ENCODE results near the gene ZNF791. TPM values are rescaled to one million over a fixed set of nuclear protein-coding genes. Genes with fewer than 3 reads are reported as not detected.

The ZNF791 gene
- total RNA-seq, 1 donor from 2014 or later = 6.9 TPM

DNA sequence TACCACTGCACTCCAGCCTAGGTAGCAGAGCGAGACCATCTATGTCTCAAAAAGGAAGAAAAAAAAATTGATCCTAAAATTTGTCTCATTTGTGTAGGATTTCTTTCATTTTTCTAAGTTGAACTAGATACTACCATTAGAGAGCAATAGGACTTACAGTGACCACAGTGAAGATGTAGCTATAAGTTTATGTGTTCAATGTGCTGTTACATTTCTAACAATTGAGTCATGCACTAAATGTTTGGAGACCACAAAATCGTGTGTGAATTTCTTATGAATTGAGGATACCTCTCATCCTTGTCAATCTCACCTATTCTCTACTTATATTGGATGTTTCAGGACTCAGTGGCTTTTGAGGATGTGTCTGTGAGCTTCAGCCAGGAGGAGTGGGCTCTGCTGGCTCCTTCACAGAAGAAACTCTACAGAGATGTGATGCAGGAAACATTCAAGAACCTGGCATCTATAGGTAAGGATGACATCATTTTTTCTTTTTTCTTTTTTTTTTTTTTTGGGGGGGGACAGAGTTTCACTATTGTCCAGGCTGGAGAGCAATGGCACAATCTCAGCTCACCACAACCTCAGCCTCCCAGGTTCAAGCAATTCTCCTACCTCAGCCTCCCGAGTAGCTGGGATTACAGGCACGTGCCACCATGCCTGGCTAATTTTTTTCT is 12.8 kb downstream of the ZNF791 start:
- peaks cover 52 to 61% of the 10 kb centered on the region in 2 donors for H3K36me3 ChIP-seq
- TF ChIP-seq, protein P1, sequence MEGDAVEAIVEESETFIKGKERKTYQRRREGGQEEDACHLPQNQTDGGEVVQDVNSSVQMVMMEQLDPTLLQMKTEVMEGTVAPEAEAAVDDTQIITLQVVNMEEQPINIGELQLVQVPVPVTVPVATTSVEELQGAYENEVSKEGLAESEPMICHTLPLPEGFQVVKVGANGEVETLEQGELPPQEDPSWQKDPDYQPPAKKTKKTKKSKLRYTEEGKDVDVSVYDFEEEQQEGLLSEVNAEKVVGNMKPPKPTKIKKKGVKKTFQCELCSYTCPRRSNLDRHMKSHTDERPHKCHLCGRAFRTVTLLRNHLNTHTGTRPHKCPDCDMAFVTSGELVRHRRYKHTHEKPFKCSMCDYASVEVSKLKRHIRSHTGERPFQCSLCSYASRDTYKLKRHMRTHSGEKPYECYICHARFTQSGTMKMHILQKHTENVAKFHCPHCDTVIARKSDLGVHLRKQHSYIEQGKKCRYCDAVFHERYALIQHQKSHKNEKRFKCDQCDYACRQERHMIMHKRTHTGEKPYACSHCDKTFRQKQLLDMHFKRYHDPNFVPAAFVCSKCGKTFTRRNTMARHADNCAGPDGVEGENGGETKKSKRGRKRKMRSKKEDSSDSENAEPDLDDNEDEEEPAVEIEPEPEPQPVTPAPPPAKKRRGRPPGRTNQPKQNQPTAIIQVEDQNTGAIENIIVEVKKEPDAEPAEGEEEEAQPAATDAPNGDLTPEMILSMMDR (IDR thresholded peaks at IDR 0.05) = no peak

DNA sequence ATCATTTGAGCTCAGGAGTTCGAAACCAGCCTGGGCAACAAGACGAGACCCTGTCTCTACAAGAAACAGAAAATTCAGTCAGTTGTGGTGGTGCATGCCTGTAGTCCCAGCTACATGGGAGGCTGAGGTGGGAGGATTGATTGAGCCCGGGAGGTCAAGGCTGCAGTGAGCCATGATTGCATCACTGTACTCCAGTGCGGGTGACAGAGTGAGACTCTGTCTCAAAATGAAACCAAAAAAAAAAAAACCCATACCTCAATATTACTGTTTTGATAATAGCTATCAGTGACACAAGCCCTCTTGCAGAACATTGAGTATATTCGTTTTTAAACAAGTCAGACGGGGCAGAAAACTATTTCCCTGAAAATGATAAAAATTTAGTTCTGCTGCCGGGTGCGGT is 16.2 kb downstream of the ZNF791 start:
- no peak for DNase-seq (ENCODE audit: low spot score in 2 of 2)
- H3K36me3 ChIP-seq = peaks cover 61 to 89% of the 10 kb centered on the region in 2 donors
- H3K4me1 ChIP-seq = no peaks in the 10 kb centered on the region
- peaks cover 0 to 25% of the 10 kb centered on the region in 2 donors for H3K9me3 ChIP-seq
- H3K27ac ChIP-seq = no peak overlapping the region
- H3K27me3 ChIP-seq = no peaks in the 10 kb centered on the region
- TF ChIP-seq, protein P1 (IDR thresholded peaks at IDR 0.05) = no peak
- intact Hi-C loops (cut with DNase I) = no loop called here
- H3K4me3 ChIP-seq = no peak overlapping the region

More for the DNA sequence above, 12.8 kb downstream of the ZNF791 start:
- H3K27me3 ChIP-seq = no peaks in the 10 kb centered on the region
- H3K4me3 ChIP-seq = no peak overlapping the region
- intact Hi-C loops (cut with DNase I) = no loop called here
- DNase-seq (ENCODE audit: low spot score in 2 of 2) = no peak
- H3K4me1 ChIP-seq = peaks cover 0 to 3% of the 10 kb centered on the region in 2 donors
- H3K9me3 ChIP-seq = peaks cover 0 to 17% of the 10 kb centered on the region in 2 donors
- H3K27ac ChIP-seq = no peak overlapping the region

DNA sequence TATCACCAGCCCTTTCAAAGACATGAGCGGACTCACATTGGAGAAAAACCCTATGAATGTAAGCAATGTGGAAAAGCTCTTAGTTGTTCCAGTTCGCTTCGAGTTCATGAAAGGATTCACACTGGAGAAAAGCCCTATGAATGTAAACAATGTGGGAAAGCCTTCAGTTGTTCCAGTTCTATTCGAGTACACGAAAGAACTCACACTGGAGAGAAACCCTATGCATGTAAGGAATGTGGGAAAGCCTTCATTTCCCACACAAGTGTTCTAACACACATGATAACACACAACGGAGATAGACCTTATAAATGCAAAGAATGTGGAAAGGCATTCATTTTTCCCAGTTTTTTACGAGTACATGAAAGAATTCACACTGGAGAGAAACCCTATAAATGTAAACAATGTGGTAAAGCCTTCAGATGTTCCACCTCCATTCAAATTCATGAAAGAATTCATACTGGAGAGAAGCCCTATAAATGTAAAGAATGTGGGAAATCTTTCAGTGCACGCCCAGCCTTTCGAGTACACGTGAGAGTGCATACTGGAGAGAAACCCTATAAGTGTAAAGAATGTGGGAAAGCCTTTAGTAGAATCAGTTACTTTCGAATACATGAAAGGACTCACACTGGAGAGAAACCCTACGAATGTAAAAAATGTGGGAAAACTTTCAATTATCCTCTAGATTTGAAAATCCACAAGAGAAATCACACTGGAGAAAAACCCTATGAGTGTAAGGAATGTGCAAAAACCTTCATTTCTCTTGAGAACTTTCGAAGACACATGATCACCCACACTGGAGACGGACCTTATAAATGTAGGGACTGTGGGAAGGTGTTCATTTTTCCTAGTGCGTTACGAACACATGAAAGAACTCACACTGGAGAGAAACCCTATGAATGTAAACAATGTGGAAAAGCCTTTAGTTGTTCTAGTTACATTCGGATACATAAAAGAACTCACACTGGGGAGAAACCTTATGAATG is 17.6 kb downstream of the ZNF791 start:
- H3K36me3 ChIP-seq = peaks cover 70 to 95% of the 10 kb centered on the region in 2 donors

DNA sequence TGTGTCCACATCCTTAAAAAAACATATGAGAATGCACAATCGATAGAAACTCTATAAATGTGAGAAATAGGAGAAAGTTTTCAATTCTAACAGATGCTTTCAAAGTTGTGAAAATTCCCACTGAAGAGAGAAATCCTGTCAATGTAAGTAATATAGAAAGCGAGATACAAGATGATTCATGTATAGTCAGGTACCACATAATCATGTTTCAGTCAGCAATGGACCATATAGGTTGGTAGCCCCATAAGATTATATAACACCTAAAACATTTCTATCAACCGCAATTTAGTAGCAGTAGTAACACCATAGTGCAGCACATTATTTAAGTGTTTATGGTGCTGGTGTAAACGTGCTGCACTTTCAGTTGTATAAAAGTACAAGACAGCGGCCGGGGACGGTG is 18.5 kb downstream of the ZNF791 start:
- Histone ChIP-seq H3K4me1 (no peaks in the 10 kb centered on the region), H3K4me3 (no peak overlapping the region), H3K27me3 (no peaks in the 10 kb centered on the region), H3K27ac (no peak overlapping the region), H3K9me3 (peaks cover 0 to 25% of the 10 kb centered on the region in 2 donors), H3K36me3 (peaks cover 65 to 90% of the 10 kb centered on the region in 2 donors)
- DNase-seq (ENCODE audit: low spot score in 2 of 2) = no peak
- TF ChIP-seq, protein P1 (IDR thresholded peaks at IDR 0.05) = no peak
- intact Hi-C loops (cut with DNase I) = no loop called here

More for the DNA sequence above, 17.6 kb downstream of the ZNF791 start:
- intact Hi-C loops (cut with DNase I) = no loop called here
- Histone ChIP-seq H3K27ac (no peak overlapping the region), H3K9me3 (peaks cover 0 to 25% of the 10 kb centered on the region in 2 donors), H3K4me1 (no peaks in the 10 kb centered on the region), H3K27me3 (no peaks in the 10 kb centered on the region), H3K4me3 (peak overlapping the region in 1 of 2 donors; percentile 4)
- DNase-seq (ENCODE audit: low spot score in 2 of 2) = no peak
- TF ChIP-seq, protein P1 (IDR thresholded peaks at IDR 0.05) = no peak

DNA sequence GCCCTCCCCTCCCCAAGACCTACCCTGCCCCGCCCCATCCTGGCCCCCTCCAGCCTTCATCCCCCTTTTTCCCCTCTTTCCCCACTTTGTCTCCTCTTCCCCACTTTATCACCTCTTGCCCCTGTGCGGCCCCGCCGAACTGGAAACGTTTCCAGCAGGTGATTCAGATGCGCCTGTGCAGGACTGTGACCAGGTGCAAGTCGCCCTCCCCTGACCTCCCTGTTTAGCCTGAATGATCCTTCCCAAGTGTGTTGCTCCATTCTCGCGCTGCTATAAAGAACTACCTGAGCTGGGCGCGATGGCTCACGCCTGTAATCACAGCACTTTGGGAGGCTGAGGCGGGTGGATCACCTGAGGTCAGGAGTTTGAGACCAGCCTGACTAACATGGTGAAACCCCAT is 25.9 kb downstream of the ZNF791 start:
- no peak overlapping the region for H3K27ac ChIP-seq
- H3K36me3 ChIP-seq = peaks cover 11 to 17% of the 10 kb centered on the region in 2 donors
- H3K9me3 ChIP-seq = no peaks in the 10 kb centered on the region
- intact Hi-C loops (cut with DNase I) = no loop called here
- no peaks in the 10 kb centered on the region for H3K27me3 ChIP-seq
- peaks cover 0 to 7% of the 10 kb centered on the region in 2 donors for H3K4me1 ChIP-seq
- no peak for DNase-seq (ENCODE audit: low spot score in 2 of 2)
- no peak overlapping the region for H3K4me3 ChIP-seq
- TF ChIP-seq, protein P1 (IDR thresholded peaks at IDR 0.05) = no peak
